Ovary (tissue), 9 donors: ENCODE results near the gene SLC37A4. TPM values are rescaled to one million over a fixed set of nuclear protein-coding genes. Genes with fewer than 3 reads are reported as not detected.
"Not testable (repeated sequence)": the region's sequence is repeated elsewhere in the genome, so short reads cannot be mapped to it uniquely, and the experiment has no call there.

Experiments used
- DNase-seq, 5 donors: peaks; one replicate each; pipeline ENCODE4 v3.0.0-alpha.2; 2019 to 2020
- H3K27ac ChIP-seq, 2 donors: fragments of 200-600 bp; one replicate each; pipeline versions ENCODE4 v1.5.1 to v1.8.0; 2019 to 2022
- H3K27me3 ChIP-seq: fragments of 200-600 bp; one replicate; pipeline ENCODE4 v1.8.0; 2022
- H3K36me3 ChIP-seq: fragments of 200-600 bp; sonication (generic); one replicate; pipeline ENCODE4 v1.5.1; 2019
- H3K4me1 ChIP-seq: one replicate; pipeline ENCODE4 v1.8.1; 2013; ENCODE audit warnings: mild to moderate bottlenecking, moderate library complexity; ENCODE audit not compliant: insufficient read depth
- H3K4me3 ChIP-seq: fragments of 200-600 bp; sonication (generic); one replicate; pipeline ENCODE4 v1.5.1; 2017
- H3K9me3 ChIP-seq, 2 donors: fragments of 200-600 bp in 1 of 2; sonication (generic) in 1 of 2; one replicate each; pipeline versions ENCODE4 v1.5.1 to v1.8.1; 2013 to 2019; ENCODE audit warnings: mild to moderate bottlenecking in 1 of 2, moderate library complexity in 1 of 2
- CTCF ChIP-seq, 3 donors: fragments of 450-650 bp in 2 of 3; fragments of 200-600 bp in 1 of 3; IDR thresholded peaks; one replicate each; pipeline versions ENCODE4 v1.5.1 to v1.8.0; 2016 to 2022; ENCODE audit warnings: antibody characterized with exemption in 3 of 3, mild to moderate bottlenecking in 1 of 3
- EP300 ChIP-seq: sonication (generic); formaldehyde crosslinking; IDR thresholded peaks from one replicate; pipeline ENCODE4 v1.6.1; 2017; ENCODE audit warnings: antibody characterized with exemption
- POLR2A ChIP-seq: fragments of 450-650 bp; IDR thresholded peaks from one replicate; pipeline ENCODE4 v1.6.1; 2017; ENCODE audit warnings: antibody characterized with exemption, mild to moderate bottlenecking, moderate library complexity
- WGBS, 3 donors: extraction: QIAGEN DNeasy Blood & Tissue Kit in 1 of 3; methylation state at CpG; one replicate each; pipeline versions ENCODE4 v1.1.5 to v1.1.7; 2013 to 2017; 5-methylcytosine and 5-hydroxymethylcytosine counted together
- intact Hi-C, 4 donors: fragments of 100-400 bp; cut with DNase I; formaldehyde crosslinking; loops; one replicate each; pipeline versions ENCODE4 v1.11.0 to v1.15.1; 2022 to 2023
- polyA plus RNA-seq, 2 donors: library from polyadenylated mRNA; stranded (reverse); fragments of 200-250 nt in 1 of 2; fragments of 350-450 nt in 1 of 2; fragmentation: Illumina TruSeq in 1 of 2; extraction: RNeasy Lipid Tissue Mini Kit (QIAGEN cat#74804) in 1 of 2; gene quantifications; one replicate each; pipeline ENCODE4 v1.2.3, GENCODE V29; 2013 to 2014
- total RNA-seq, 7 donors: library from RNA; depleted of rRNA in 2 of 7; stranded (reverse); fragments of >200 nt in 2 of 7; fragmentation: NEBNext Ultra II Directional in 3 of 7; extraction: Animal tissue kit (Norgen Biotek cat#: 25700) in 3 of 7; gene quantifications; one replicate each; pipeline versions ENCODE4 v1.1.0 to v1.2.4, GENCODE V29; 2016 to 2023
- donor health status: DM: no; HTN: no; CAD: no; lungs with moderate emphysema.
- donor health status: DM: no; HTN: no; CAD: no.
- donor health status: Bipolar disorder and iron deficiency.
- donor health status: DM: yes; HTN: yes; CAD: no.
- donor health status: DM: no; HTN: no; CAD: no.
- donor health status: DM: yes; HTN: yes; CAD: no.

SLC37A4 gene
- total and polyA plus RNA-seq, 9 donors, result 10.5 to 38.1 (median 13.2) TPM

DNA sequence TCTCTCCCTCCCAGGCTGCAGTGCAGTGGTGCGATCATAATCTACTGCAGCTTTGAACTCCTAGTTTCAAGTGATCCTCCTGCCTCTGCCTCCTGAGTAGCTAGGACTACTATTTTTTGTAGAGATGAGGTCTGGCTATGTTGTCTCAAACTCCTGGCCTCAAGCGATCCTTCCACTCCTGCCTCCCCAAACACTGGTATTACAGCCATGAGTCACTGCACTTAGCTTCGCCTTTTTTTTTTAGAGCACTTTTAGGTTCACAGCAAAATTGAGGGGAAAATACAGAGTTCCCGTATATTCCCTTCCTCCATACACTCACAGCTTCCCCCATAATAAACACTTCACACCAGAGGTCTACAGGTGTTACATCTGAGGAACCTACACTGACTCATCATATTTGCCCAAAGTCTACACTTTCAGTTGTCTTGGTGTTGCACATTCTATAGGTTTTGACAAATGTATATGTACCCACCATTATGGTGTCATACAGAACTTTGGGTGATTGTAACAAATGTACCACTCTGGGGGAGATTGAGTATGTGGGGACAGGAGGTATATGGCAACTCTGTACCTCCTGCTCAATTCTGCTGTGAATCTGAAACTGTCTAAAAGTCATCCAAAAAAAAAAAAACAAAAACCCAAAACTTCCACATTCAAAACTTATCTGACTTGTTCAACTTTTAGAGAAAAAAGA lies 11.3 kb upstream of the SLC37A4 start:
- H3K27ac ChIP-seq, result no peak overlapping the region
- H3K4me1 ChIP-seq, result no peaks in the 10 kb centered on the region
- no peak overlapping the region for H3K4me3 ChIP-seq
- WGBS, 3 donors, result 68 to 77% (median 72%) methylated on average over 4 of the region's 4 CpGs
- no peaks in the 10 kb centered on the region for H3K9me3 ChIP-seq
- no peaks in the 10 kb centered on the region for H3K36me3 ChIP-seq
- no peaks in the 10 kb centered on the region for H3K27me3 ChIP-seq
- TF ChIP-seq EP300 (no peak), POLR2A (no peak), CTCF (IDR thresholded peaks at IDR 0.05) (no peak)
- intact Hi-C loops, result no loop called here
- DNase-seq, result no peak

DNA sequence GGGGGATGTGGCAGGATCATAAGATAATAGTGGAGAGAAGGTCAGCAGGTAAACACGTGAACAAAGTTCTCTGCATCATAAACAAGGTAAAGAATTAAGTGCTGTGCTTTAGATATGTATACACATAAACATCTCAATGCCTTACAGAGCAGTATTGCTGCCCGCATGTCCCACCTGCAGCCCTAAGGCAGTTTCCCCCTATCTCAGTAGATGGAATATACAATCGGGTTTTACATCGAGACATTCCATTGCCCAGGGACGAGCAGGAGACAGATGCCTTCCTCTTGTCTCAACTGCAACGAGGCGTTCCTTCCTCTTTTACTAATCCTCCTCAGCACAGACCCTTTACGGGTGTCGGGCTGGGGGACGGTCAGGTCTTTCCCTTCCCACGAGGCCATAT lies 8.8 kb upstream of the SLC37A4 start:
- H3K27me3 ChIP-seq, H3K27ac ChIP-seq, H3K36me3 ChIP-seq, H3K4me1 ChIP-seq, H3K4me3 ChIP-seq, H3K9me3 ChIP-seq, DNase-seq: not testable (repeated sequence)
- WGBS, 3 donors, result 36 to 41% (median 38%) methylated on average over 11 of the region's 11 CpGs
- intact Hi-C loops, result loop anchor here in 1 of 4 donors (10.0 kb wide), 1 partner anchor 155 kb away; no protein-coding TSS in a partner anchor

GRCh38 chr11:119038884-119039283 lies 8.2 kb upstream of the SLC37A4 start:
- H3K27ac ChIP-seq, result no peak overlapping the region
- no peaks in the 10 kb centered on the region for H3K36me3 ChIP-seq
- DNase-seq, result no peak
- no peaks in the 10 kb centered on the region for H3K27me3 ChIP-seq
- H3K9me3 ChIP-seq, result no peaks in the 10 kb centered on the region
- intact Hi-C loops, result loop anchor here in 1 of 4 donors (10.0 kb wide), 1 partner anchor 156 kb away; no protein-coding TSS in a partner anchor
- 69 to 74% (median 71%) methylated on average over 5 of the region's 5 CpGs for WGBS, 3 donors
- no peak overlapping the region for H3K4me3 ChIP-seq
- H3K4me1 ChIP-seq, result no peaks in the 10 kb centered on the region
- TF ChIP-seq EP300 (no peak), CTCF (IDR thresholded peaks at IDR 0.05) (no peak), POLR2A (no peak)

DNA sequence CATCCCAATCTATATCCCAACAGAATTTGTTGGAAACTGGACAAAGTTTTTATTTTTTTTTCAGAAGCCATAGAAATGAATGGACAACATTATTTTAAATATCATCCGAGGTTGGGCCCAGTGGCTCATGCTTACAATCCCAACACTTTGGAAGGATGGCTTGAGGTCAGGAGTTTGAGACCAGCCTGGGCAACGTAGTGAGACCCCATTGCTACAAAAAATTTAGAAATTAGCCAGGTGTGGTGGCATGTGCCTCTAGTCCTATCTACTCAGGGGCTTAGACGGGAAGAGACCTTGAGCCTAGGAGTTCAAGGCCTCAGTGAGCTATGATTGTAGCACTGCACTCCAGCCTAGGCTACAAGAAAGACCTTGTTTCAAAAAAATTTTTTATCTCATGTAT lies 4.1 kb upstream of the SLC37A4 start:
- H3K27ac ChIP-seq, result no peak overlapping the region
- no peaks in the 10 kb centered on the region for H3K36me3 ChIP-seq
- DNase-seq, result no peak
- WGBS, 3 donors, result 56 to 72% (median 60%) methylated on average over 3 of the region's 3 CpGs
- no peaks in the 10 kb centered on the region for H3K9me3 ChIP-seq
- intact Hi-C loops, result loop anchor here in 1 of 4 donors (10.0 kb wide), 1 partner anchor 160 kb away; no protein-coding TSS in a partner anchor
- peaks cover 2% of the 10 kb centered on the region for H3K4me1 ChIP-seq
- H3K27me3 ChIP-seq, result no peaks in the 10 kb centered on the region
- TF ChIP-seq CTCF (IDR thresholded peaks at IDR 0.05), result no peak
- no peak for TF ChIP-seq EP300
- no peak for TF ChIP-seq POLR2A
- no peak overlapping the region for H3K4me3 ChIP-seq

DNA sequence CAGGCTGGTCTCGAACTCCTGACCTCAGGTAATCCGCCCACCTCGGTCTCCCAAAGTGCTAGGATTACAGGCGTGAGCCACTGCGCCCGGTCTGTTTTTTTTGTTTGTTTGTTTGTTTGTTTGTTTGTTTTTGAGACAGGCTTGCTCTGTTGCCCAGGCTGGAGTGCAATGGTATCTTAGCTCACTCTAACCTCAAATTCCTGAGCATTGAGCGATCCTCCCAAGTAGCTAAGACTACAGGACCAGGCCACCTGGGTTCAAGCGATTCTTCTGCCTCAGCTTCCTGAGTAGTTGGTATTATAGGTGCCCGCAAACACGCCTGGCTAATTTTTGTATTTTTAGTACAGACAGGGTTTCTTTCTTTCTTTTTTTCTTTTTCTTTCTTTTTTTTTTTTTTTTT lies 2.7 kb upstream of the SLC37A4 start:
- intact Hi-C loops, result loop anchor here in 1 of 4 donors (10.0 kb wide), 1 partner anchor 161 kb away; no protein-coding TSS in a partner anchor
- H3K4me3 ChIP-seq, H3K4me1 ChIP-seq, H3K9me3 ChIP-seq, H3K36me3 ChIP-seq, H3K27ac ChIP-seq, H3K27me3 ChIP-seq, DNase-seq: not testable (repeated sequence)
- WGBS, 3 donors, result 79 to 81% (median 79%) methylated on average over 10 of the region's 10 CpGs
